ENCODE results near the gene ZSCAN25.
"Not testable (repeated sequence)": the region's sequence is repeated elsewhere in the genome, so short reads cannot be mapped to it uniquely, and the experiment has no call there.

ZSCAN25 gene

DNA sequence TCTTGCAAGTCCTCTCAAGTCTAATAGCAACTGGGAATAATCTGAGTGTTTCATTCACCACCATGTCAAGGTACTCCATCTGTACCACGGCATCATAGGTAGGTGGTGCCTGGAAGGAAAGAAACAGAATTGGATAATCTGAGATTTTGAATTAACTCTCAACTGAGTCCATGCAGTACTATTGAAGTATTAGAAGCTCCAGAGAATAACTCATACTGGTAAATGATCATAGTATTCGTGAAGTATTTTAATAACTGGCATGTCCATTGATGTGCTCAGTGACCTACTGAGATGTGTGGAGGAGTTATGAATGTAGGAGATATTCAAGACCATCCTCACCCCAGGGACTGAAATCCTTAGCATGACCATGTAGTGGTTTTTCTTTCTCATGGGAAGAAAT, 35.9 kb downstream of the ZSCAN25 start:
- H3K9me3 Mint-ChIP-seq: peaks cover 2% of the 10 kb centered on the region
- no peak overlapping the region for H3K4me3 Mint-ChIP-seq
- H3K36me3 Mint-ChIP-seq: peaks cover 52% of the 10 kb centered on the region
- H3K4me1 Mint-ChIP-seq: peaks cover 5% of the 10 kb centered on the region
- H3K27me3 Mint-ChIP-seq: no peaks in the 10 kb centered on the region
- no peak overlapping the region for H3K27ac Mint-ChIP-seq
- ATAC-seq: no peak

DNA sequence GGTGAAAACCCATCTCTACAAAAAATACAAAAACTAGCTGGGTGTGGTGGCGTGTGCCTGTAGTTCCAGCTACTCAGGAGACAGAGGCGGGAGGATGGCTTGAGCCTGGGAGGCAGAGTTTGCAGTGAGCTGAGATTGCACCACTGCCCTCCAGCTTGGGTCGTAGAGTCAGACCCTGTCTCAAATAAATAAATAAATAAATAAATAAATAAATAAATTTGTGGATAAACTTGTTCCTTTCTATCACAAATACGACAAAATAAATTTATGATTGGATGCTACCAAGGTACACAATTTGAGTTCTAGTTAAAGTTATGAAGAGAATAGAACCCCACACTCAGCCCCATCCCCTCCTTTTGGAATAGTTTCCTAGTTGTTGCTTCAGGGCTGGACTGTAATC, 36.5 kb downstream of the ZSCAN25 start:
- not testable (repeated sequence) for H3K4me1 Mint-ChIP-seq, H3K4me3 Mint-ChIP-seq, ATAC-seq, H3K9me3 Mint-ChIP-seq, H3K27ac Mint-ChIP-seq, H3K27me3 Mint-ChIP-seq
- peaks cover 50% of the 10 kb centered on the region for H3K36me3 Mint-ChIP-seq

GRCh38 chr7:99653754-99654153, 37.0 kb downstream of the ZSCAN25 start:
- H3K4me1 Mint-ChIP-seq: peaks cover 5% of the 10 kb centered on the region
- no peak overlapping the region for H3K27ac Mint-ChIP-seq
- no peaks in the 10 kb centered on the region for H3K27me3 Mint-ChIP-seq
- ATAC-seq: no peak
- no peak overlapping the region for H3K4me3 Mint-ChIP-seq
- peaks cover 51% of the 10 kb centered on the region for H3K36me3 Mint-ChIP-seq
- H3K9me3 Mint-ChIP-seq: peaks cover 2% of the 10 kb centered on the region

DNA sequence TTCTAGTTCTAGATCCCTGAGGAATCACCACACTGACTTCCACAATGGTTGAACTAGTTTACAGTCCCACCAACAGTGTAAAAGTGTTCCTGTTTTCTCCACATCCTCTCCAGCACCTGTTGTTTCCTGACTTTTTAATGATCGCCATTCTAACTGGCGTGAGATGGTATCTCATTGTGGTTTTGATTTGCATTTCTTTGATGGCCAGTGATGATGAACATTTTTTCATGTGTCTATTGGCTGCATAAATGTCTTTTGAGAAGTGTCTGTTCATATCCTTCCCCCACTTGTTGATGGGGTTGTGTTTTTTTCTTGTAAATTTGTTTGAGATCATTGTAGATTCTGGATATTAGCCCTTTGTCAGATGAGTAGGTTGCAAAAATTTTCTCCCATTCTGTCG, 37.9 kb downstream of the ZSCAN25 start:
- not testable (repeated sequence) for ATAC-seq, H3K4me3 Mint-ChIP-seq, H3K27me3 Mint-ChIP-seq, H3K9me3 Mint-ChIP-seq, H3K27ac Mint-ChIP-seq, H3K4me1 Mint-ChIP-seq
- H3K36me3 Mint-ChIP-seq: peaks cover 56% of the 10 kb centered on the region

- not testable (repeated sequence) for H3K27me3 Mint-ChIP-seq, H3K9me3 Mint-ChIP-seq, ATAC-seq, H3K4me1 Mint-ChIP-seq, H3K27ac Mint-ChIP-seq, H3K4me3 Mint-ChIP-seq
- peaks cover 59% of the 10 kb centered on the region for H3K36me3 Mint-ChIP-seq
Measured at GRCh38 chr7:99657879-99658278, 41.1 kb downstream of the ZSCAN25 start.

GRCh38 chr7:99665312-99666012, 48.7 kb downstream of the ZSCAN25 start:
- Mint-ChIP-seq H3K36me3 (peaks cover 54% of the 10 kb centered on the region), H3K27me3 (no peaks in the 10 kb centered on the region), H3K9me3 (no peaks in the 10 kb centered on the region), H3K27ac (no peak overlapping the region), H3K4me1 (no peaks in the 10 kb centered on the region), H3K4me3 (no peak overlapping the region)
- no peak for ATAC-seq

DNA sequence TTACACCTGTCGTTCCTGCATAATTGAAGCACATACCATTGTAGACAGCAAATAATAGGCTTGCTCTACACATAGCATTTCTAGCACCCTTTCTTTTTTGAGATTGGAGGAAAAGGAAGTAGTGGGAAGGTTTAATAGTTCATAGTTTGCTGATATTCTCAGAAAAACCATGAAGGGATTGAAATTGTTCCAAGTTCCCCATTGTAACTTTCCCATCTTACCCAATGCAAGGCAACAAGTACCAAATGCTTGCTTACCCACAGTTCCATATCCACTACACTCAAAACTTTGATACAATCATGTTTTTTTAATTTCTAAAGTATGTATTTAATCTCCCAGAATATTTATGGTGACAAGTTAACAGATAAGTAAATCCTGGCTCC, 49.3 kb downstream of the ZSCAN25 start:
- ATAC-seq: no peak
- no peak overlapping the region for H3K4me3 Mint-ChIP-seq
- H3K9me3 Mint-ChIP-seq: no peaks in the 10 kb centered on the region
- H3K27ac Mint-ChIP-seq: no peak overlapping the region
- no peaks in the 10 kb centered on the region for H3K4me1 Mint-ChIP-seq
- H3K36me3 Mint-ChIP-seq: peaks cover 56% of the 10 kb centered on the region
- no peaks in the 10 kb centered on the region for H3K27me3 Mint-ChIP-seq

DNA sequence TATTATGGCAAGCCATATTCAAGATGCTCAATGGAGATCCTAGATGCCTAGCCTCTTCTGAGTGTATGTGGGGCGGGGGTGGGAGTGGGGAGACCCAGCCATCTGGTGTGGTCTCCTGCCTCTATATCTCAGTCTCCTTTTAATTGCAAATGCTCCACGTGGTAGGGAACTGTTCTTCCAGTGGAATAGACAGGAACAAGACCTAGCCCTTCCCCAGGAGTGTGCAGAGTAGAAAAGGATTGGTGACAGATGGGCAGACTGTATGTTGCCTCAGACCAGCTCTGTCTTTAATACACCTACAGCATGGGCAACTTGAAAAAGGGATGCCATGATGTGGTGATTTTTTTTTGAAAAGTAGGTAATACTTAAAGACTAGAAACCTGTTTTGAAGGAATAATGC, 50.4 kb downstream of the ZSCAN25 start:
- no peaks in the 10 kb centered on the region for H3K9me3 Mint-ChIP-seq
- H3K4me3 Mint-ChIP-seq: no peak overlapping the region
- H3K36me3 Mint-ChIP-seq: peaks cover 56% of the 10 kb centered on the region

DNA sequence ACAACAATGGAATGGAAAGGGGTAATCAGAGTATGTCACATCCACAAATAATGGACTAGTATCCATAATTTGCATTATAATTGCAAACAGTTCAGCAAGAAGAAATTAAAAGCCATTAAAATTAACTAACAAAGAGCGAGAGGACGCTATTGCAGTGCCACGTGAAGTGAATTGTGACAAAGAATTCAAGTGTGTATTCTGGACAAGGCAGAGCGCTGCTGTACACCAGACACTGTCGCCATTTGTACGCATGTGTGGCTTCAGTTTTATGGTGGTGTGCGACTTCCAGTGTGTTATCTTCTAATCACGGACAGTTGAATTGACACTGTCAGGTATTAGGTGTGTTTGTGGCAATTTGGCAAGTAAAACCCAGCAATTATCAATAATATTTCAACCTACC, 51.8 kb downstream of the ZSCAN25 start:
- peaks cover 46% of the 10 kb centered on the region for H3K36me3 Mint-ChIP-seq
- no peak overlapping the region for H3K27ac Mint-ChIP-seq
- H3K4me1 Mint-ChIP-seq: no peaks in the 10 kb centered on the region
- no peaks in the 10 kb centered on the region for H3K27me3 Mint-ChIP-seq
- H3K4me3 Mint-ChIP-seq: no peak overlapping the region
- H3K9me3 Mint-ChIP-seq: no peaks in the 10 kb centered on the region
- ATAC-seq: no peak

More for the DNA sequence above, 50.4 kb downstream of the ZSCAN25 start:
- ATAC-seq: no peak
- H3K4me1 Mint-ChIP-seq: no peaks in the 10 kb centered on the region
- H3K27ac Mint-ChIP-seq: no peak overlapping the region
- no peaks in the 10 kb centered on the region for H3K27me3 Mint-ChIP-seq

DNA sequence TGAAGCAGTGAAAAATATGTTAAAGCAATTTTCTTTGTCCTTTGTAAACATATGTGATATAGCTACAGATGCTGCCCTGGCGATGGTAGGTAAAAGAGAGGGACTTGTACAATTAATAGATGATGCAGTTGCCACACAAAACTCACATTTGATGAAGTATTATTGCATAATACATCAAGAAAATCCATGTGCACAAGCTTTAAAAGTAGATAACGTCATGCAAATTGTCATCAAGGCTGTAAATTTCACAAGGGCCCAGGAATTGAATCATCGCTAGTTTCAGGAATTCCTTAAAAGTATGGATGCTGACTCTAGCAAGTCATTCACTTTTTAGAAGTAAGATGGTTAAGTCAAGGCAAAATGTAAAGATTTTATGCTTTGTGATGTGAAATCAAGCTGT, 53.0 kb downstream of the ZSCAN25 start:
- no peaks in the 10 kb centered on the region for H3K27me3 Mint-ChIP-seq
- H3K27ac Mint-ChIP-seq: no peak overlapping the region
- no peaks in the 10 kb centered on the region for H3K9me3 Mint-ChIP-seq
- no peaks in the 10 kb centered on the region for H3K4me1 Mint-ChIP-seq
- peaks cover 33% of the 10 kb centered on the region for H3K36me3 Mint-ChIP-seq
- H3K4me3 Mint-ChIP-seq: no peak overlapping the region
- ATAC-seq: no peak

GRCh38 chr7:99672573-99672972, 55.8 kb downstream of the ZSCAN25 start:
- peaks cover 6% of the 10 kb centered on the region for H3K4me1 Mint-ChIP-seq
- no peaks in the 10 kb centered on the region for H3K27me3 Mint-ChIP-seq
- H3K36me3 Mint-ChIP-seq: peaks cover 21% of the 10 kb centered on the region
- H3K9me3 Mint-ChIP-seq: no peaks in the 10 kb centered on the region
- no peak overlapping the region for H3K27ac Mint-ChIP-seq
- H3K4me3 Mint-ChIP-seq: no peak overlapping the region
- ATAC-seq: no peak

DNA sequence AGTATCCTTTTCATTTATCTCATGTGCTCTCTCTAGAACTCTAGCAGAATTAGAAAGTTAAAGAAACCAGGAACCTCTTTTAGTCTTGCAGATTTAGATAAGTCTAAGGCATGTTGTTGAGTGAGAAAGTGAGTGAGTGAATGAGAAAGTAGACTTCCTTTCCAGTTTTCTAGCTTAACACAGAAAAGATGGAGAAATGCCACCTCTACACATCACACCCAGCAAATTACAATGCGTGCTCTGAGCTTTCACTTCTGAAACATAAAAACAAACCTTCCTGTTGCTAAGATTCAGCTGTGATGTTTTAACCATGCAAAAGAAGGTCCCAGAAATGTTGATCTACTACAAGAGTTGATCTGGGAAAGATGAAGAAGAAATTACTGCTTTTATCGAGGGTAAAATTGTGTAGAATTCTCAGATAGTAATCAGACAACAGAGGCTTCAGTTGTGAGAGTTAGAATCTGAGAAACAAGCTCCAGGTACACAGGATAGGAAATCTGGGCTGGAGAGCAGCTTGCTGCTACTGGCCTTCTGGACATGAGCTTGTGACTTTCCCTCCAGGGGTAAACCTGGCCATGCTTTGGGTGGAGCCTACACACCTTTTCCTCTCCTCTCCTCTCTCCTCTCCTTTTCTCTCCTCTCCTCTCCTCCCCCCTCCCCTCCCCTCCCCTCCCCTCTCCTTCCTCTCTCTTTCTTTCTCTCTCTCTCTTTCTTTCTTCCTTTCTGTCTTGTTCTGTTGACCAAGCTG, 58.4 kb downstream of the ZSCAN25 start:
- no peaks in the 10 kb centered on the region for H3K9me3 Mint-ChIP-seq
- no peak for ATAC-seq
- no peak overlapping the region for H3K4me3 Mint-ChIP-seq
- peaks cover 6% of the 10 kb centered on the region for H3K4me1 Mint-ChIP-seq
- peaks cover 12% of the 10 kb centered on the region for H3K36me3 Mint-ChIP-seq
- H3K27me3 Mint-ChIP-seq: no peaks in the 10 kb centered on the region
- H3K27ac Mint-ChIP-seq: no peak overlapping the region

DNA sequence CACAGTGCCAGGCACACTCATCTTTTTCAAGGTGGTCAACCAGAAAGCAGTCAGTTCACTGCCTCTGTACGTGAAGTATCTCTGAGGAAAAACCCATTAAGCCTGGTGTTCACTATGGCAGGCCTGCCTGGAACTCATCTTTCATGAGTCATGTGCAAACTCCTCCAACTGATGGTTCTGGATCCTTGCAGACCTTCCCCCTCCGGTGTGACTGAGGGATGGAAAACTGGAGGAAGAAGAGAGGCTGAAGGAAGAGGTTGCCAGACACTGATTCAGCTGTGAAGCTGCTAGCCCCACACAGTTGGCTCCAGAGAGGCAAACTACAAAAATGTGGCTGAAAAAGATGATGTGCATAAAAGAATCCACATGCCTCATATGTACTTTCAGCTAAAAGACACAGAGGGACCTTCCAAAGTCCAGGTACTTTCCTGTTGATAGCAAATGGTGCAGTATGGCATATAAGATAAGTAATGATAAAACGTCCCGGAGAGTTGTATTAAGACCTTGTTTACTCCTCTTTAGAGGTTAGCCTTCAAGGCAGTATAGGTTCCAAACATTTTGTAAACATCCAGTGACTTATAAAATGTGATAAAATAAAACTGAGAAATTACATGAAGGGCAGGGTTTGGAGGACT, 60.4 kb downstream of the ZSCAN25 start:
- peaks cover 17% of the 10 kb centered on the region for H3K36me3 Mint-ChIP-seq
- H3K9me3 Mint-ChIP-seq: no peaks in the 10 kb centered on the region
- H3K27me3 Mint-ChIP-seq: no peaks in the 10 kb centered on the region
- ATAC-seq: no peak
- peaks cover 6% of the 10 kb centered on the region for H3K4me1 Mint-ChIP-seq
- H3K4me3 Mint-ChIP-seq: no peak overlapping the region
- H3K27ac Mint-ChIP-seq: no peak overlapping the region

DNA sequence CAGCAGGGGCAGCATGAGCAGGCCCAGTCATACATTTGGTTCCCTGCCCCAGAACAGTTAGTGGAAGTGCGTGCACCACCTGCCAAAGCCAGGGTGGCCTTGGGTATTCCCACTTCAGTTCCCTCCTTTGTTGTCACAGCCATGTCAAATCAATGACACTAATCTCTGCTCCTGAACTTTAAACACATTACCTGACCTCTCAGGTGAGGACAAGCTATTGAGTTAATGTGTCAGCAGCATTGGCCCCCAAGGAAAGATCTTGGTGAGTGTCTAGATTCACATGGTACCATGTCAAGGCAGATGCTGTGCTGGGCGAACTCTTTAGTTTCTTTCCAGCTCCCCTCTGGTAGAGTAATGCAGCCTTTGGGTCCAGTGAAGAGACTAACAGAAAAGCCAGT, 60.9 kb downstream of the ZSCAN25 start:
- no peaks in the 10 kb centered on the region for H3K27me3 Mint-ChIP-seq
- H3K4me3 Mint-ChIP-seq: no peak overlapping the region
- no peaks in the 10 kb centered on the region for H3K9me3 Mint-ChIP-seq
- ATAC-seq: no peak
- peaks cover 22% of the 10 kb centered on the region for H3K36me3 Mint-ChIP-seq
- H3K27ac Mint-ChIP-seq: no peak overlapping the region
- peaks cover 6% of the 10 kb centered on the region for H3K4me1 Mint-ChIP-seq

DNA sequence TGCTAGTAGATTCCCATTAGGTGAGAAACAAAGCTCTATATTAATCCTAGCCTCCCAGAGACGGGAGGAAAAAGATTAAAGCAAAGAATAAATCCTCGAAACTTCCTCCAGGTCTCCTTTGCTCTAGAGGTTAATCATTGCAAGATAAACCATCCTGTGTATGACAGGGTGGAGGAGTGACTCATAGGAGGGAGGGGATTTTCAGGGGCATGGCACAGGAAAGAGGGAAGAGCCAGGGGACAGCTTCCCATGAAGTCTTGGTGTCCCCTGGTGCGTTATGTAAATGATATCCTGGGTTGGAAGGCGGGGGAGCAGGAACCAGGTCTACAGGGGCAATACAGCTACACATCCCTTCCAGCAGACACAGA, 62.3 kb downstream of the ZSCAN25 start:
- H3K27ac Mint-ChIP-seq: no peak overlapping the region
- H3K4me3 Mint-ChIP-seq: no peak overlapping the region
- H3K36me3 Mint-ChIP-seq: peaks cover 32% of the 10 kb centered on the region
- ATAC-seq: no peak
- H3K27me3 Mint-ChIP-seq: no peaks in the 10 kb centered on the region
- H3K9me3 Mint-ChIP-seq: peaks cover 3% of the 10 kb centered on the region
- H3K4me1 Mint-ChIP-seq: peaks cover 6% of the 10 kb centered on the region

Data from stimulated activated memory B cell treated with anti-CD40 and anti-IgM and Interleukin-4, amounts not matched to agents 10 μg/mL and 1 μg/mL and 100 μg/mL, for 72 hours (primary cell).